SK-N-SH (cell line): ENCODE data around the gene PTDSS2. TPM values are rescaled to one million over a fixed set of nuclear protein-coding genes. Genes with fewer than 3 reads are reported as not detected.

Experiments used
- CTCF ChIA-PET: fragments of 300-600, 350-600 bp; formaldehyde crosslinking; extraction: SDS; loops from one replicate; lab custom pipeline; 2021; lab: Yijun Ruan, JAX
- POLR2A ChIA-PET: fragments of 350-600 bp; sonication (Branson Sonifier 250); formaldehyde crosslinking; extraction: SDS; loops from one replicate; lab custom pipeline; 2020; ENCODE audit warnings: antibody characterized with exemption, inconsistent platforms; lab: Yijun Ruan, JAX
- DNase-seq: peaks from one replicate; pipeline ENCODE4 v3.0.0; 2012
- H2AFZ ChIP-seq: fragments of 200-600 bp; sonication (generic); 2 replicates; pipeline ENCODE4 v1.8.1; 2016; ENCODE audit warnings: antibody characterized with exemption, mild to moderate bottlenecking, low read depth
- H3F3A ChIP-seq: fragments of 200-600 bp; sonication (generic); replicated peaks from 2 replicates; pipeline ENCODE3; 2016; ENCODE audit warnings: antibody characterized with exemption, mild to moderate bottlenecking; ENCODE audit not compliant: insufficient read depth
- H3K27ac ChIP-seq, 2 experiments: fragments of 200-500 bp in 1 of 2; fragments of 200-600 bp in 1 of 2; sonication (Bioruptor generic) in 1 of 2; sonication (generic), shearing (Covaris generic) in 1 of 2; 2 replicates each; pipeline versions ENCODE4 v1.5.1 to v1.6.1; 2014 to 2016; ENCODE audit warnings: low read depth in 2 of 2, inconsistent platforms in 1 of 2, low read length in 1 of 2, mild to moderate bottlenecking in 1 of 2, mixed read lengths in 1 of 2
- H3K27me3 ChIP-seq: fragments of 200-600 bp; sonication (generic), shearing (Covaris generic); 2 replicates; pipeline ENCODE4 v1.6.1; 2016; ENCODE audit warnings: mixed run types; ENCODE audit not compliant: insufficient read depth
- H3K36me3 ChIP-seq, 2 experiments: fragments of 200-500 bp in 1 of 2; fragments of 200-600 bp in 1 of 2; sonication (Bioruptor generic) in 1 of 2; sonication (generic) in 1 of 2; replicated peaks in 1 of 2; 2 replicates each; pipeline versions ENCODE3 to v1.5.1; 2014 to 2016; ENCODE audit warnings: low read length in 1 of 2, mild to moderate bottlenecking in 1 of 2; ENCODE audit not compliant: insufficient read depth in 2 of 2, control insufficient read depth in 1 of 2
- H3K4me1 ChIP-seq, 2 experiments: fragments of 200-500 bp in 1 of 2; fragments of 200-600 bp in 1 of 2; sonication (Bioruptor generic) in 1 of 2; sonication (generic), shearing (Covaris generic) in 1 of 2; 2 replicates each; pipeline versions ENCODE4 v1.5.1 to v1.6.1; 2014 to 2016; ENCODE audit warnings: low read depth in 1 of 2, low read length in 1 of 2, mixed run types in 1 of 2; ENCODE audit not compliant: insufficient read depth in 2 of 2, control insufficient read depth in 1 of 2
- H3K4me2 ChIP-seq: fragments of 200-600 bp; sonication (generic), shearing (Covaris generic); 2 replicates; pipeline ENCODE4 v1.6.1; 2017; ENCODE audit warnings: mixed run types
- H3K4me3 ChIP-seq, 2 experiments: fragments of 200-500 bp in 1 of 2; fragments of 200-600 bp in 1 of 2; sonication (Bioruptor generic) in 1 of 2; sonication (generic), shearing (Covaris generic) in 1 of 2; 2 replicates each; pipeline versions ENCODE4 v1.5.1 to v1.8.1; 2014 to 2016; ENCODE audit warnings: low read depth in 2 of 2, inconsistent platforms in 1 of 2, low read length in 1 of 2, mild to moderate bottlenecking in 1 of 2, mixed read lengths in 1 of 2, moderate library complexity in 1 of 2
- H3K79me2 ChIP-seq: fragments of 200-600 bp; sonication (generic); 2 replicates; pipeline ENCODE4 v1.8.1; 2017; ENCODE audit warnings: mild to moderate bottlenecking; ENCODE audit not compliant: insufficient read depth
- H3K9ac ChIP-seq: fragments of 200-600 bp; sonication (generic); 2 replicates; pipeline ENCODE4 v1.6.1; 2017; ENCODE audit warnings: mixed run types
- H3K9me2 ChIP-seq: fragments of 200-600 bp; sonication (generic); 2 replicates; pipeline ENCODE4 v1.6.1; 2017; ENCODE audit warnings: mixed run types
- H3K9me3 ChIP-seq: fragments of 200-600 bp; sonication (generic); 2 replicates; pipeline ENCODE4 v1.6.1; 2017; ENCODE audit warnings: mixed run types, mild to moderate bottlenecking, moderate library complexity
- H4K20me1 ChIP-seq: fragments of 200-600 bp; sonication (generic); 2 replicates; pipeline ENCODE4 v1.6.1; 2017; ENCODE audit warnings: mild to moderate bottlenecking, mixed run types; ENCODE audit not compliant: insufficient read depth
- CHD2 ChIP-seq: fragments of 150-350 bp; IDR thresholded peaks from 2 replicates; pipeline ENCODE4 v1.6.1; 2018; ENCODE audit warnings: low read length; ENCODE audit not compliant: partially characterized antibody
- ELF1 ChIP-seq: IDR thresholded peaks from 2 replicates; pipeline ENCODE4 v1.4.0; 2012
- EP300 ChIP-seq, 2 experiments: IDR thresholded peaks; 2 replicates each; pipeline versions ENCODE4 v1.4.0 to v1.6.1; 2012; ENCODE audit warnings: borderline replicate concordance in 1 of 2, low read depth in 1 of 2, low read length in 1 of 2
- MXI1 ChIP-seq: IDR thresholded peaks from 2 replicates; pipeline ENCODE4 v1.6.1; 2012; ENCODE audit warnings: mild to moderate bottlenecking, low read depth, low read length, improper control_type of control experiment
- POLR2AphosphoS5 ChIP-seq: IDR thresholded peaks from 2 replicates; pipeline ENCODE4 v1.6.1; 2012; ENCODE audit warnings: low read depth, low read length
- RCOR1 ChIP-seq: fragments of 150-350 bp; IDR thresholded peaks from 2 replicates; pipeline ENCODE4 v1.6.1; 2017; ENCODE audit warnings: antibody characterized with exemption, low read length
- RFX5 ChIP-seq: IDR thresholded peaks from 2 replicates; pipeline ENCODE4 v1.6.1; 2012; ENCODE audit warnings: mild to moderate bottlenecking, improper control_type of control experiment, low read length
- WGBS: methylation state at CpG from one replicate; pipeline ENCODE4 v1.1.6; 2017; ENCODE audit warnings: low lambda C conversion rate; 5-methylcytosine and 5-hydroxymethylcytosine counted together
- polyA plus RNA-seq, 3 experiments: library from polyadenylated mRNA; depleted of rRNA; stranded (reverse); fragments of >200 nt; gene quantifications; 2 replicates each; pipeline ENCODE4 v1.2.3, GENCODE V29; 2012
- TF ChIP-seq, protein P1 (sequence below): IDR thresholded peaks from 2 replicates; pipeline ENCODE4 v1.4.0; 2012; ENCODE audit warnings: low read depth, borderline replicate concordance
- TF ChIP-seq, protein P2 (sequence below): fragments of 200-600 bp; sonication (generic); IDR thresholded peaks from 2 replicates; pipeline ENCODE4 v1.6.1; 2017; ENCODE audit warnings: antibody characterized with exemption, mild to moderate bottlenecking, moderate library complexity
- TF ChIP-seq, protein P3 (sequence below): IDR thresholded peaks from 2 replicates; pipeline ENCODE4 v1.4.0; 2012; ENCODE audit warnings: low read depth, borderline replicate concordance
- TF ChIP-seq, protein P4 (sequence below): IDR thresholded peaks from 2 replicates; pipeline ENCODE4; 2012

The PTDSS2 gene
- polyA plus RNA-seq, 1 of the 3 experiments (the other 2 are of a cell fraction) = 28.6 TPM

DNA sequence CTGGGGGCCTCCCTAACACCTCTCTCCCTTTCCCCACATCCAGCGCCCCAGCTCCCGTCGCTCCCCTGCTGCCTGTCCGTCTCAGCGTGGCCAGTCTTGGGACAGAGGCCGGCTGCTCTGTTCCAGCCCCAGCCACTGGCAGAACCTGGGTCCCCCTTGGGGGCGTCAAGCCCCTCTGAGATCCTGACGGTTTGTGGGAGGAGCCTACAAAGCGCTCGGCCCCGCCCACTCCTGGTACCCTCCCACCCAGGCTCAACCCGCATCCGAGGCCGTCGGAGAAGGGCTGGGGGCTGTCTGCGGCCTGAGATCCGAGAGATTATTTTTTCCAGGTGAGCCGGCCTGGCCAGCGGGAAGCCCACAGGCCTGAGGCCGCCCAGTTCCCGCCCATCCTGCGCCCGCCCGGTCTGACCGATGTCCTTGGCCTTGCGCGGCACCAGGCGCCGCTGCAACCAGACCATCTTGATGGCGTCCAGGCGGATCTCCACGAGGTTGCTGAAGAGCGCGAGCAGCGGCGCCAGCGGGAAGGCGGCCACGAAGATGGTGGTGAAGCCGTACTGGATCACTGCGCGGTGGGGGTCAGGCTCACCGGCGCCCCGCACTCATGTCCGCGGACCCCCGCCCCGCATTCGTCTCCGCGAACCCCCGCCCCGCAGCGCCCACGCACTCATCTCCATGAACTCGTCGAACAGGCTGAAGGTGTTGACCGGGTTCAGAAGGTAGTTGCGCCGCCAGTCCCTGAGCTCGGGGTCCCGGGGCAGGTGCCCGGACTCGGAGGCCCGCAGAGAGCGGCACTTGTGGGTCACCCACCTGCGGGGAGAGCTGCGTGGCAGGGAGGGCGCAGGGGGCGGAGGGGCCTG is 29.8 kb upstream of the PTDSS2 start:
- H3K4me2 ChIP-seq = no peak overlapping the region
- no peak for DNase-seq
- no peak overlapping the region for H3K9ac ChIP-seq
- H3F3A ChIP-seq = no peaks in the 10 kb centered on the region
- no peaks in the 10 kb centered on the region for H3K79me2 ChIP-seq
- TF ChIP-seq, protein P1, sequence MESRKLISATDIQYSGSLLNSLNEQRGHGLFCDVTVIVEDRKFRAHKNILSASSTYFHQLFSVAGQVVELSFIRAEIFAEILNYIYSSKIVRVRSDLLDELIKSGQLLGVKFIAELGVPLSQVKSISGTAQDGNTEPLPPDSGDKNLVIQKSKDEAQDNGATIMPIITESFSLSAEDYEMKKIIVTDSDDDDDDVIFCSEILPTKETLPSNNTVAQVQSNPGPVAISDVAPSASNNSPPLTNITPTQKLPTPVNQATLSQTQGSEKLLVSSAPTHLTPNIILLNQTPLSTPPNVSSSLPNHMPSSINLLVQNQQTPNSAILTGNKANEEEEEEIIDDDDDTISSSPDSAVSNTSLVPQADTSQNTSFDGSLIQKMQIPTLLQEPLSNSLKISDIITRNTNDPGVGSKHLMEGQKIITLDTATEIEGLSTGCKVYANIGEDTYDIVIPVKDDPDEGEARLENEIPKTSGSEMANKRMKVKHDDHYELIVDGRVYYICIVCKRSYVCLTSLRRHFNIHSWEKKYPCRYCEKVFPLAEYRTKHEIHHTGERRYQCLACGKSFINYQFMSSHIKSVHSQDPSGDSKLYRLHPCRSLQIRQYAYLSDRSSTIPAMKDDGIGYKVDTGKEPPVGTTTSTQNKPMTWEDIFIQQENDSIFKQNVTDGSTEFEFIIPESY = no peak
- TF ChIP-seq MXI1 (no peak), ELF1 (no peak), RCOR1 (no peak), POLR2AphosphoS5 (no peak), EP300 (IDR thresholded peaks at IDR 0.05; ENCODE audit: borderline replicate concordance in 1 of 2, low read depth in 1 of 2, low read length in 1 of 2) (no peak), RFX5 (no peak), CHD2 (no peak)
- TF ChIP-seq, protein P2, sequence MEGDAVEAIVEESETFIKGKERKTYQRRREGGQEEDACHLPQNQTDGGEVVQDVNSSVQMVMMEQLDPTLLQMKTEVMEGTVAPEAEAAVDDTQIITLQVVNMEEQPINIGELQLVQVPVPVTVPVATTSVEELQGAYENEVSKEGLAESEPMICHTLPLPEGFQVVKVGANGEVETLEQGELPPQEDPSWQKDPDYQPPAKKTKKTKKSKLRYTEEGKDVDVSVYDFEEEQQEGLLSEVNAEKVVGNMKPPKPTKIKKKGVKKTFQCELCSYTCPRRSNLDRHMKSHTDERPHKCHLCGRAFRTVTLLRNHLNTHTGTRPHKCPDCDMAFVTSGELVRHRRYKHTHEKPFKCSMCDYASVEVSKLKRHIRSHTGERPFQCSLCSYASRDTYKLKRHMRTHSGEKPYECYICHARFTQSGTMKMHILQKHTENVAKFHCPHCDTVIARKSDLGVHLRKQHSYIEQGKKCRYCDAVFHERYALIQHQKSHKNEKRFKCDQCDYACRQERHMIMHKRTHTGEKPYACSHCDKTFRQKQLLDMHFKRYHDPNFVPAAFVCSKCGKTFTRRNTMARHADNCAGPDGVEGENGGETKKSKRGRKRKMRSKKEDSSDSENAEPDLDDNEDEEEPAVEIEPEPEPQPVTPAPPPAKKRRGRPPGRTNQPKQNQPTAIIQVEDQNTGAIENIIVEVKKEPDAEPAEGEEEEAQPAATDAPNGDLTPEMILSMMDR = no peak
- TF ChIP-seq, protein P3, sequence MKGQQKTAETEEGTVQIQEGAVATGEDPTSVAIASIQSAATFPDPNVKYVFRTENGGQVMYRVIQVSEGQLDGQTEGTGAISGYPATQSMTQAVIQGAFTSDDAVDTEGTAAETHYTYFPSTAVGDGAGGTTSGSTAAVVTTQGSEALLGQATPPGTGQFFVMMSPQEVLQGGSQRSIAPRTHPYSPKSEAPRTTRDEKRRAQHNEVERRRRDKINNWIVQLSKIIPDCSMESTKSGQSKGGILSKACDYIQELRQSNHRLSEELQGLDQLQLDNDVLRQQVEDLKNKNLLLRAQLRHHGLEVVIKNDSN = no peak
- TF ChIP-seq, protein P4, sequence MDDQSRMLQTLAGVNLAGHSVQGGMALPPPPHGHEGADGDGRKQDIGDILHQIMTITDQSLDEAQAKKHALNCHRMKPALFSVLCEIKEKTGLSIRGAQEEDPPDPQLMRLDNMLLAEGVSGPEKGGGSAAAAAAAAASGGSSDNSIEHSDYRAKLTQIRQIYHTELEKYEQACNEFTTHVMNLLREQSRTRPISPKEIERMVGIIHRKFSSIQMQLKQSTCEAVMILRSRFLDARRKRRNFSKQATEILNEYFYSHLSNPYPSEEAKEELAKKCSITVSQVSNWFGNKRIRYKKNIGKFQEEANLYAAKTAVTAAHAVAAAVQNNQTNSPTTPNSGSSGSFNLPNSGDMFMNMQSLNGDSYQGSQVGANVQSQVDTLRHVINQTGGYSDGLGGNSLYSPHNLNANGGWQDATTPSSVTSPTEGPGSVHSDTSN = no peak
- ChIA-PET POLR2A (no interaction called here), CTCF (no interaction called here)
- H3K9me3 ChIP-seq = no peaks in the 10 kb centered on the region
- H3K4me3 ChIP-seq = no peak overlapping the region
- no peaks in the 10 kb centered on the region for H3K9me2 ChIP-seq
- no peak overlapping the region for H3K27ac ChIP-seq
- 87% methylated on average over 51 of the region's 71 CpGs for WGBS
- H4K20me1 ChIP-seq = no peaks in the 10 kb centered on the region
- no peaks in the 10 kb centered on the region for H3K36me3 ChIP-seq
- no peak overlapping the region for H2AFZ ChIP-seq
- H3K27me3 ChIP-seq = peaks cover 27% of the 10 kb centered on the region
- H3K4me1 ChIP-seq = peaks cover 0 to 7% of the 10 kb centered on the region in 2 experiments; a peak in 1 of 4 replicates
